GM18867 (cell line): ENCODE results near the gene EFHB.
"Not testable (repeated sequence)": the region's sequence is repeated elsewhere in the genome, so short reads cannot be mapped to it uniquely, and the experiment has no call there.

Experiments used
- ATAC-seq: cut with Tn5 transposase; IDR thresholded peaks from one replicate; pipeline ENCODE4 v1.9.1; 2021; ENCODE audit warnings: mild to moderate bottlenecking, moderate library complexity; ENCODE audit not compliant: unreplicated experiment

The EFHB gene

GRCh38 chr3:19932422-19932821, 1.6 kb downstream of the EFHB start:
- ATAC-seq: no peak

- peak; percentile 51 for ATAC-seq
Observed at GRCh38 chr3:19931767-19932188, 2.2 kb downstream of the EFHB start.

DNA sequence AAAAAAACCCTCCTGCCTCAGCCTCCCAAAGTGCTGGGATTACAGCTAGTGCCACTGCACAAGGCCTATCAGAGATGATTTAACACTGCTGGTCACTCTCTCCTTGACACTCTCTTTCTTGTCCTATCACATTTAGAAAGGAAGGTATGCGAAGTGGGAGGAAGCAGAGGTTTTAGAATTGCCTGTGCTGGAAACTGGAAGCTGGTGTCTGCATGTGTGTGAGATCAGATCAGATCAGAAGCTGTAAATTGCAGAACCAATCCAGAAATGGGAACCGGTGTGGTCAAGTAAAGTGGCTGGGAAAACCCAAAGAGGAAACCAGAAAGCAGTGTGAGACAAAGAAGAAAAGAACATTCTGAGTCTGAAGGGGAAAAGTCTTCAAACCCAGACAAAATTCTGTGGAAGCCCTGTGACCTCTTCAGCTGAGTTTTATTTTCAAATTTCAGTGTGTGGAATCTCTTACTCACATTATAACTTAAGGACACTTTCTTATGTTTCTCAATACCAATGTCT, 2.8 kb downstream of the EFHB start:
- peak; percentile 65 for ATAC-seq

DNA sequence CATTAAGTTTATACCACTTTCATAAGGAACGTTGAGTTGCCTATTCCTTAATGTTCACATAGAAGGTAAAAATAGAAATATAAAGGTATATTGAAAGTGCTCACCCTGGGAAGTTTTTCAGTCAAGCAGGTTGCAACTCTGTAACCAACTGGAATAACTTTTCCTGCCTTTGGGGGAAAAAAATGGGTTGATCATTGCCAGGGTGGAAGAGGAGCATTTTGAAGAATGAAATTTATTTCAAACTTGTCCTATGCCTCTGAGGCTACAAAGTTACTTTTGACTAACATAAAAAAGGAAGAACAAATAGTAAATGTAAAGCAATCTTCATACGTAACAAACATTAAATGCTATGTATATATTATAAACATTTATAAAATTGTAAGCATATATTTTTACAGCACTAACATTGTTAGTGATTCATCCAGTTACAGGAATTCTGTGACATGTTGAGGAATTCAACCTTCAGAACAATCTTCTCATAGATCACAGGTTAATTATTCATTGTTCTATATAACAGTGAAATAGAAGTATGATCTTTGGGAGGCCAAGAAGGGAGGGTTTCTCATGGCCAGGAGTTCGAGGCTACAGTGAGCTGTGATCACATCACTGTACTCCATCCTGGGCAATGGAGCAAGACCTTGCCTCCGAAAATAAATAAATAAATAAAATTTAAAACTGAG, 13.5 kb downstream of the EFHB start:
- ATAC-seq: no peak

DNA sequence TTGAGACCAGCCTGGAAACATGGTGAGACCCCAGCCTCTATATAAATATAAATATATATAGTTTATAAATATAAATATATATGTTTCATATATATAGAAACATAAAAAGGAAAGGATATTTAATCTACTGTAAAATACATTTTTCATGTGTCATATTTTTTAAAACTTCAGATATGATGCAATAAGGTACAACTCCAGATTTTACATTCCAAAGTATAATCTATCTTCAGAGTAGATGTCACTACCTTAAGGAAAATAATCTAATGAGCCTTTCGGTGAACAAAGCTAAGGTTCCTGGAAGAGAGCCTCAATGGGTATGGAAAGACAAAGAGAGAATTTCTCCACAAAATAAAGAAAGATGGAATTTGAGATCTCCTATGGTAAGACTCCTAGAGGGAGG, 16.9 kb downstream of the EFHB start:
- no peak for ATAC-seq

DNA sequence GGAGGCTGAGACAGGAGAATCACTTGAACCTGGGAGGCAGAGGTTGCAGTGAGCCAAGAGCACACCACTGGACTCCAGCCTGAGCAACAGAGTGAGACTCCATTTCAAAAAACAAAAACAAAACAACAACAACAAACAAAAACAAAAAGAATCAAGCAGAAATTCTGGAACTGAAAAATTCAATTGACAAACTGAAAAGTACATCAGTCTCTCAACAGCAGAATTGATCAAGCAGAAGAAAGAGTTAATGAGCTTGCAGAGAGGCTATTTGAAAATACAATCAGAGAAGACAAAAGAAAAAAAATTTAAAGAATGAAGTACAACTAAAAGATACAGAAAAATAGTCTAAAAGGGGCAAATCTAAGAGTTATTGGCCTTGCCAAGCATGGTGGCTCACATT, 22.6 kb downstream of the EFHB start:
- ATAC-seq: no peak

DNA sequence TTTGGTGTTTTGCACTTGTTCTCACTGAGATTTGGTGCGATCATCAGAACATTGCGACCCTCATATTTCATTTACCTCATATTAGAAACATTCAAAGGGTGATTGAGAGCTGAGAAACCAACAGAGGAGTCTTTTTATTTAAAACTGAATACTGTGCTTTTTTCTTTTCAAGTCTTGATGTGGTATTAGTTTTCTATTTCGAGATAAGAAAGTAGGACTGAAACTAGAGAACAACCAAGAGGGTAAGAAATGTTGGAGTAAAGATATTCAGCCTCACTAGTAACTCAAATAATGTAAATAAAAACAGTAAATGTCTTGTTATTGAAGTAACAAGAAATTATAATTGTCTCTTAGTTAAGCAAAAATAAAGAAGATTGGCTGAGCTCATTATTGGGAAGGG, 26.5 kb downstream of the EFHB start:
- ATAC-seq: no peak

DNA sequence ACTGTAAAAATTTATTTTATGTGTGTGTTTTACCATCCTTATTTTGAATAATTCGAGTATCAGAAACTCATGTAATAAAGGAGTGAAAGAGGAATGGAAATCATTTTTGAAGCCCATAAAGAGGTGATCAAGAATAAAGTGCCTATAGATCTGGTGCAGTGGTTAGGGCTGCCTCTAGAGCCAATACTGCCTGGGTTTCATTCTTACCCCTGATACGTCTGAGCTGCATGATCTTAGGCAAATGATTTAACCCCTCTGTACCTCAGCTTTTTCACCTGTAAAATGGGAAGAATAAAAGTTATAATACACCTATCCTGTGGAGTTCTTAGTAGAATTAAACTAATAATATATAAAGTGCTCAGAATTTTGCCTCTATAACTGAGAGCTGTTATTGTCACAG, 30.4 kb downstream of the EFHB start:
- no peak for ATAC-seq

- no peak for ATAC-seq
Observed at GRCh38 chr3:19901918-19902317, 32.1 kb downstream of the EFHB start.

DNA sequence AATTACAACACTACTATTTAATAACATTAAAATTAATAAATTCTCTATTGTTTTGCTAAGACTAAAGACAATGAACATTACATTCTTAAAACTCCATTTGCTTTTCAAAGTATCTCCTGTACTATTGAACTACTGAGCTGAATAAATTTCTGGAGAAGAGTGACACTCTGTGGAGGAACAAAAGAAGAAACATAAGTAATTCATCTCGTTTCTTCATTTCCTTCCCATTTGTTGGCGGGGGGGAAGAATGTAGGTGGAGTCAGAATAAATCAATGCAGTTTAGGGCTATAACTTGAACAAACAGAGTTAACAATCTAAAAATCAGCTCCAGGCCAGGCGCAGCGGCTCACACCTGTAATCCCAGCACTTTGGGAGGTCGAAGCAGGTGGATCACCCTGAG, 32.7 kb downstream of the EFHB start:
- ATAC-seq: no peak

DNA sequence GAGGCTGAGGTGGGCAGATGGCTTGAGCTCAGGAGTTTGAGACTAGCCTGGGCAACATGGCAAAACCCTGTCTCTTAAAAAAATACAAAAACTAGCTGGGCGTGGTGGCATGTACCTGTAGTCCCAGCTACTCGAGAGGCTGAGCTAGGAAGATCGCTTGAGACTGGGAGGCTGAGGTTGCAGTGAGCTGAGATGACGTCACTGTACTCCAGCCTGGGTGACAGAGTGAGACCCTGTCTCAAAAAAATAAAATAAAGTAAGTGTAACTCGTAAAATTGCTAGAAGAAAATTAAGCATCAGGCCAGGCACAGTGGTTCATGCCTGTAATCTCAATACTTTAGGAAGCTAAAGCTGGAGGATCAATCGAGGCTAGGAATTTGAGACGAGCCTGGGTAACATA, 34.2 kb downstream of the EFHB start:
- ATAC-seq: not testable (repeated sequence)

DNA sequence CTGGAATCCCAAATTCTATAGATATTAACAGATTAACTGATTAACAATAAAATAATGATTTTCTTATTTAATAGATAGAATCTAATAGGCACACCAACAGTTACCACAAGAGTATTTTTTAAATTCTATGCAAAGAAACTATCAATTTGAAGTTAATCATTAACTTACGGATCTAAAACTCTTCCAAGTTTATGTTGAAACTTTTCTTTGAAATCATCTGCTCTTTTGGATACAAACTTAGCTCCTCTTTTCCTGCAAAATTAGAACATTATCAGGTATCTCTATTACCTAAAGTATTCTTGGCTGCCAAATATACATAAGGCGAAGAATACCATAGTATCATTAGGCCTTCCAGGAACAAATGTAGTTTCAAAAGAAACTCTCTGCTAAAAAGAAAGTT, 34.8 kb downstream of the EFHB start:
- no peak for ATAC-seq

- ATAC-seq: no peak
Observed at GRCh38 chr3:19898721-19899120, 35.3 kb downstream of the EFHB start.

- no peak for ATAC-seq
Observed at GRCh38 chr3:19891740-19892139, 42.3 kb downstream of the EFHB start.

- ATAC-seq: no peak
Observed at GRCh38 chr3:19888428-19889152, 45.4 kb downstream of the EFHB start.

DNA sequence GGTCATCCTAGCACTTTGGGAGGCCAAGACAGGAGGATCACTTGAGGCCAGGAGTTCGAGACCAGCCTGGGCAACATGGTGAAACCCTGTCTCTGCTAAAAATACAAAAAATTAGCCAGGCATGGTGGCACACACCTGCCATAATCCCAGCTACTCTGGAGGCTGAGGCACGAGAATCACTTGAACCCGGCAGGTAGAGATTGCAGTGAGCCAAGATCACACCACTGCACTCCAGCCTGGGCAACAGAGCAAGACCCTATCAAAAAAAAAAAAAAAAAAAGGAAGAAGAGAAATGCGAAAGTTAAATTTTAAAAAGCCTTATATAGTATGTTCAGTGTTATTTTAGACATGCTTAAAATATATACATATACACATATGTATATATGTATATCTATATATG, 46.9 kb downstream of the EFHB start:
- ATAC-seq: not testable (repeated sequence)

DNA sequence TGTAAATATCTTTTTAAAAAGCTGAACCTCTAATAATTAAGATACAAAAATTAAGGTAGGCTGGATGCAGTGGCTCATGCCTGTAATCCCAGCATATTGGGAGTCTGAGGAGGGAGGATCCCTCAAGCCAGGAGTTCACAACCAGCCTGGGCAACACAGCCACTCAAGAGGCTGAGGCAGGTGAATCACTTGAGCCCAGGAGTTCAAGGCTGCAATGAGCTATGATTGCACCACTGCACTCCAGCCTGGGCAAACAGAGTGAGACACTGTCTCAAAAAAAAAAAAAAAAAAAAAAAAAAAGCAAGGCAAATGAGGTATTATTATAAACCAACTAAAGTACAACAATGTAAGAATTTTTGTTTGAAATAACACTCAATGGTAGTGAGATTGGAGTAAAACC, 47.6 kb downstream of the EFHB start:
- ATAC-seq: no peak

DNA sequence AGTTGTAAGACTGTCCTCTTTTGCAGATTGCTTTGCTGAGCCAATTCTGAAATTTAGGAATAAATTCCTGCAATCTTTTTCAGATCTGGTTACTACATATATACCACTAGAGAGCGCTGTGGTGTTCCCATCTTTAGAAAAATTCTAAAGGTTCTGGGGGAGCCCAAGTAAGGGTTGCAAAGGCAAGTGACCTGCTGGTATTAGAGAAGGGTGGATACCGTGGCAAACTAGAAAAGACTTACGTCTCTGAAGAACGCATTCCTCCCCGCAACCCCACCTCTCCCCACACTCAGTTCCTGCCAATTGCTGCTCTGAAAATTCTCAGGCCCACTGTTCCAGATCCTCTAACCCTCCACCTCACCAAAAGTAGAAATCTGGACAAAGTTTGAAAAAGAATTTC, 48.5 kb downstream of the EFHB start:
- peak; percentile 75 for ATAC-seq

DNA sequence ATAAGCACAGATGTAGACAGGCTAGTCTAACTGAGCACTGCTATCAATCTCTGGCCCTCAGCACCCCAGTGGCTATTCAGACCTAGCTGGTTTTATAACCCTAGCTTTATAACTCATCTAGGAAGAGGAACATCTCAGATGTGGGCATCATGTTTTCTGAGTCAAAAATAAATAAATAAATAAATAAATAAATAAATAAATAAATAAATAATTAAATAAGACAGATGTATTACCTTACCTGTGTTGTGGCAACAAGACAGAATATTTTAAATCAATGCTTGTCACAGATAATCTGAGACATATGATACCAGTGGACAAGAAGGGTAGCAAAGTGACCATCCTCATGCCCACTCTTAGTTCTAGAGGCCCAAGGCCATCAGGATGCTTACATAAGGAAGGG, 52.2 kb downstream of the EFHB start:
- ATAC-seq: no peak

DNA sequence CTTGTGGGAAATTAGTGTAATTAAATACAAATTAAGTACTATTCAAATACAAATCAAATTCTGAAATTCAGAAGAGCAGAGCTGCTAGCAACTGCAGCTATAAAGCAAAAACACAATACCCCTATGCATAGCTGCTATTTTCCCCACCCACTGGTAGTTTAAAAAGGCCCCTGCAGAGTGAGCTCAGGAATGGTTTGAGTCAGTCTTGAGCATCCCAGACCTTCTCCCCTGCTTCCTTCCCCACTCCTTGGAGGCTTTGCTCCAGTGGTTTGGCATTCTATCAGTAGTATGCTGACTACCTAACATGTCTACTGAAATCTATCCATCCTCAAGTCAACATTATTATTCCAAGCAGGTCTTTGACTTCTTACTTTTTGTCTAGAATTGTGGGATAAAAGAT, 53.0 kb downstream of the EFHB start:
- no peak for ATAC-seq

DNA sequence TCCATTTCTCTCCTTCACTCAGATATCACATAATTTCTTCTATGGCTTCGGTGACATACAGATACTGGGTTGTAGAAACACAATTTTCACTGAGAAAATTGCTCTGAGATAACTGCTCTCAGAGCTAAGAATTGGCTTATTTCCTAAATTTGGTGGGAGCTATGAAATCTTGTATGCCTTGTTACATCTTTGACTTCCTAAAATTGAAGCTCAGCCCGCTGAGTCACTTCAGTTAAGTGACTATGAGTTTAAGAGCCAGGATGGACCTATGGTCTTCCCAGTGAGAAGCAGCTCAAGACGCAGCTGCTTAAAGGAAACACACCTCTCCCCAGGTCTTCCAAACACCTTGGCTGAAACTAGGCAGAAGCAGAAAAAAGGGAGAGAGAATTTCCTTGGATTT, 56.4 kb downstream of the EFHB start:
- ATAC-seq: no peak

GRCh38 chr3:19866751-19867347, 67.2 kb downstream of the EFHB start:
- ATAC-seq: peak; percentile 91
